Measurements from ENCODE around the gene ABCC1.

Gene ABCC1

DNA sequence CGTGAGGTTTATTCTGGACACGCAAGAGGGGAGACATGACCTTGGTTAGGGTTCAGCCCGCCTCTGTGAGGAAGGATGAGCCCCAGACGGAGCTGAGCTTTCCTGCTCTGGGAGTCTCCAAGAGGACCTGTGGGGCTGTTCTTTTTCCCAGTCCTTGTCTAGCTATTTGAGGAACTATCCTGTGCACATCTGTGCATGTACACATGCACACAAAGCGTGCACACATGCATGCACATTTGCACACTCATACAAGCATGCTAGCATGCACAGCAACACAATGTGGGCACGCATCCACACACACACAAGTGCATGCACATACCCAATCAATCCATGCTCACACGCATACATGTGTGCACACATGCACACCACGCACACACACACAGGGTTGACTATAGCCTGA lies 233.5 kb downstream of the ABCC1 start:
- no peak for DNase-seq (ENCODE audit: low read depth)
- H3K4me3 ChIP-seq (ENCODE audit: low read length) = no peak overlapping the region

DNA sequence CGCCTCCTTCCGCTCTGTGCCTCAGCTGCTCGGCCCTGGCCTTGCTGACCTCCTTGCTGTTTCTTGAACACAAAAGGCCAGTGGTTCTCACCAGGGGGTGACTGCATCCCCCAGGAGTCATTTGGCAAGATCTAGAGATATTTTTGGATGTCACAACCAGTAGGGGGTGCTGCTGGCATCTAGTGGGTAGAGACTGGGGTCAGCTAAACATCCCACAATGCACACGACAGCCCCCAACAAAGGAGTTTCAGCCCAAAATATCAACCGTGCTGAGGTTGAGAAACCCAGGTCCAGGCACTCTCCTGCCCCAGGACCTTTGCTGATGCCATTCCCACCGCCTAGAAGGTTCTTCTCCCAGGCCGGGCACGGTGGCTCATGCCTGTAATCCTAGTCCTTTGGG lies 234.1 kb downstream of the ABCC1 start:
- TF ChIP-seq, protein P1, sequence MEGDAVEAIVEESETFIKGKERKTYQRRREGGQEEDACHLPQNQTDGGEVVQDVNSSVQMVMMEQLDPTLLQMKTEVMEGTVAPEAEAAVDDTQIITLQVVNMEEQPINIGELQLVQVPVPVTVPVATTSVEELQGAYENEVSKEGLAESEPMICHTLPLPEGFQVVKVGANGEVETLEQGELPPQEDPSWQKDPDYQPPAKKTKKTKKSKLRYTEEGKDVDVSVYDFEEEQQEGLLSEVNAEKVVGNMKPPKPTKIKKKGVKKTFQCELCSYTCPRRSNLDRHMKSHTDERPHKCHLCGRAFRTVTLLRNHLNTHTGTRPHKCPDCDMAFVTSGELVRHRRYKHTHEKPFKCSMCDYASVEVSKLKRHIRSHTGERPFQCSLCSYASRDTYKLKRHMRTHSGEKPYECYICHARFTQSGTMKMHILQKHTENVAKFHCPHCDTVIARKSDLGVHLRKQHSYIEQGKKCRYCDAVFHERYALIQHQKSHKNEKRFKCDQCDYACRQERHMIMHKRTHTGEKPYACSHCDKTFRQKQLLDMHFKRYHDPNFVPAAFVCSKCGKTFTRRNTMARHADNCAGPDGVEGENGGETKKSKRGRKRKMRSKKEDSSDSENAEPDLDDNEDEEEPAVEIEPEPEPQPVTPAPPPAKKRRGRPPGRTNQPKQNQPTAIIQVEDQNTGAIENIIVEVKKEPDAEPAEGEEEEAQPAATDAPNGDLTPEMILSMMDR (conservative IDR thresholded peaks at IDR 0.05; ENCODE audit: low read length) = peak; percentile 9; the same call in 1 of the 2 replicates
- no peak for DNase-seq (ENCODE audit: low read depth)
- H3K4me3 ChIP-seq (ENCODE audit: low read length) = no peak overlapping the region

More for the DNA sequence above, 233.5 kb downstream of the ABCC1 start:
- TF ChIP-seq, protein P1 (conservative IDR thresholded peaks at IDR 0.05; ENCODE audit: low read length) = no peak

DNA sequence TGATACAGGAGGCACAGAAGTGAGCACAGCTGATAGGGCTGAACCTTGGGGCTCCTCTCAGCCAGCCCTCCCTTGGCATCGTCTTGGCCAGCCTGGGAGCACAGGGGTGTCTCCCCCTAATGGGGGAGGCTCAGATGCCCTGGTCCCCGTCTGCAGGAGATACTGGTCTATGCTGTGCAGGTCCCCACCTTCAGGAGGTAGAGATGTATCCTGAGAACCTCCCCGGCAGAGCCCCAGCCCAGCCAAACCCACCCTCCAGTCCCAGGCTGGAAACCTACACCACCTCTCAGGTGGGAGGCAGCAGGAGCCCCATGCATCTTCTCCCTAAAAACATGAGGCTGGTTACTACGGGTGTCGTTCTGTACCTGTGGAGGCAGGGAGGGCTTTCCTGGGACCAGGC lies 235.2 kb downstream of the ABCC1 start:
- no peak for DNase-seq (ENCODE audit: low read depth)
- TF ChIP-seq, protein P1 (conservative IDR thresholded peaks at IDR 0.05; ENCODE audit: low read length) = no peak
- H3K4me3 ChIP-seq (ENCODE audit: low read length) = no peak overlapping the region

- DNase-seq (ENCODE audit: low read depth) = no peak
- TF ChIP-seq, protein P1 (conservative IDR thresholded peaks at IDR 0.05; ENCODE audit: low read length) = no peak
- no peak overlapping the region for H3K4me3 ChIP-seq (ENCODE audit: low read length)
These were observed 235.7 kb downstream of the ABCC1 start for GRCh38 chr16:16185095-16185494.

- no peak overlapping the region for H3K4me3 ChIP-seq (ENCODE audit: low read length)
- no peak for DNase-seq (ENCODE audit: low read depth)
- TF ChIP-seq, protein P1 (conservative IDR thresholded peaks at IDR 0.05; ENCODE audit: low read length) = no peak
These were observed 237.4 kb downstream of the ABCC1 start for GRCh38 chr16:16186820-16187219.

- no peak for DNase-seq (ENCODE audit: low read depth)
- H3K4me3 ChIP-seq (ENCODE audit: low read length) = no peak overlapping the region
- TF ChIP-seq, protein P1 (conservative IDR thresholded peaks at IDR 0.05; ENCODE audit: low read length) = no peak
These were observed 239.4 kb downstream of the ABCC1 start for GRCh38 chr16:16188827-16189226.

GRCh38 chr16:16189842-16190241 lies 240.4 kb downstream of the ABCC1 start:
- TF ChIP-seq, protein P1 (conservative IDR thresholded peaks at IDR 0.05; ENCODE audit: low read length) = no peak
- DNase-seq (ENCODE audit: low read depth) = no peak
- H3K4me3 ChIP-seq (ENCODE audit: low read length) = no peak overlapping the region

Data from AG10803 (cell line).